Nephron (organoid): Measurements from ENCODE around the gene KRTAP5-4.

Experiments
- H3K27ac Mint-ChIP-seq, 3 experiments: 2 replicates each; pipeline ENCODE4 v1.8.0; 2020; ENCODE audit warnings: mixed read lengths in 3 of 3, mild to moderate bottlenecking in 2 of 3, moderate library complexity in 1 of 3
- H3K27me3 Mint-ChIP-seq: 2 replicates; pipeline ENCODE4 v1.8.0; 2021; ENCODE audit warnings: low read depth, mild to moderate bottlenecking, moderate library complexity, mixed read lengths
- H3K36me3 Mint-ChIP-seq: 2 replicates; pipeline ENCODE4 v1.8.0; 2020; ENCODE audit warnings: low read depth, mixed read lengths
- H3K4me1 Mint-ChIP-seq: 2 replicates; pipeline ENCODE4 v1.8.0; 2020; ENCODE audit warnings: mixed read lengths
- H3K4me3 Mint-ChIP-seq, 3 experiments: 2 replicates each; pipeline ENCODE4 v1.8.0; 2020; ENCODE audit warnings: mild to moderate bottlenecking in 3 of 3, mixed read lengths in 3 of 3, moderate library complexity in 2 of 3
- H3K9me3 Mint-ChIP-seq: 2 replicates; pipeline ENCODE4 v1.8.0; 2020; ENCODE audit warnings: mixed read lengths
- CTCF ChIP-seq, 3 experiments: fragments of 200-600 bp; sonication (generic); IDR thresholded peaks; one replicate each; pipeline ENCODE4 v1.5.0; 2021; ENCODE audit warnings: antibody characterized with exemption in 3 of 3; ENCODE audit not compliant: unreplicated experiment in 3 of 3

Gene KRTAP5-4

DNA sequence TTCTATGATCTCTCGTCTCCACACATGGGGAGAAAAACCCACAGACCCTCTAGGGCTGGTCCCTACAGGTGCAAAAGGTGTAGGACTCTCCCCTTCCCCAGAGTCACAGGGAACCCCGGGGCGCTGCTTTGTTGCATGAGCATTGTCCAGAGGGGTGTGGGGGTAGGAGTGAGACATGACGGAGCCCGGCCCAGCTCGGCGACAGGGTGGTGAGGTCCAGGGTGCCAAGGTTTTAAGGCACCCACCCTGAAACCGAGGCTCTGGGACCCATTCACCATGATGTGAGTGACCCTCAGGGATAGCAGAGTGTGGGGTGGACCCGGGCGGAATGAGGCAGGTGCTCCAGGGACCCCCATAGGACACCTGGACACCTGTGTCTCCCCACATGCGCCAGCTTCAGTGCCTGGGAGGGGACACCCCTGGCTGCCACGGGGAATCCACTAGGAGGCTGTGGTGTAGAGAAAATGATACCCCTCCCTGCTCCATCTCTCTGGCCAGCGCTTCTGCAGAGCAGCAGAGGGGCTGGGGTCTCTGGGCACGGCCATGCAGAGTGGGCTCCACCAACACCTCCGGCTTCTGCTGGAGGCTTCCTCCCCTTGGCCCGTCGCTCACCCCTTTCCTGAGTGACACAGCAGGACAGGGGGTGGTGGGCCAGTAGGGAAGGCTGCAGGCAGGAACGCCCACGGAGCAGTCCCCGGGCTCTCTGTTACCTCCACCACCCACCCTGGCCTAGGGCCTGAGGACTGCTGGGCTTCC is 22.8 kb upstream of the KRTAP5-4 start:
- TF ChIP-seq CTCF (IDR thresholded peaks at IDR 0.05; ENCODE audit: unreplicated experiment in 3 of 3), result no peak
- Mint-ChIP-seq H3K9me3 (no peaks in the 10 kb centered on the region), H3K36me3 (no peaks in the 10 kb centered on the region), H3K27ac (no peak overlapping the region), H3K4me1 (no peaks in the 10 kb centered on the region), H3K27me3 (peaks cover 21% of the 10 kb centered on the region), H3K4me3 (no peak overlapping the region)

GRCh38 chr11:1643146-1643690 is 21.3 kb upstream of the KRTAP5-4 start:
- Mint-ChIP-seq H3K27ac (no peak overlapping the region), H3K27me3 (peaks cover 28% of the 10 kb centered on the region), H3K9me3 (no peaks in the 10 kb centered on the region), H3K4me1 (no peaks in the 10 kb centered on the region), H3K36me3 (no peaks in the 10 kb centered on the region), H3K4me3 (no peak overlapping the region)
- no peak for TF ChIP-seq CTCF (IDR thresholded peaks at IDR 0.05; ENCODE audit: unreplicated experiment in 3 of 3)

DNA sequence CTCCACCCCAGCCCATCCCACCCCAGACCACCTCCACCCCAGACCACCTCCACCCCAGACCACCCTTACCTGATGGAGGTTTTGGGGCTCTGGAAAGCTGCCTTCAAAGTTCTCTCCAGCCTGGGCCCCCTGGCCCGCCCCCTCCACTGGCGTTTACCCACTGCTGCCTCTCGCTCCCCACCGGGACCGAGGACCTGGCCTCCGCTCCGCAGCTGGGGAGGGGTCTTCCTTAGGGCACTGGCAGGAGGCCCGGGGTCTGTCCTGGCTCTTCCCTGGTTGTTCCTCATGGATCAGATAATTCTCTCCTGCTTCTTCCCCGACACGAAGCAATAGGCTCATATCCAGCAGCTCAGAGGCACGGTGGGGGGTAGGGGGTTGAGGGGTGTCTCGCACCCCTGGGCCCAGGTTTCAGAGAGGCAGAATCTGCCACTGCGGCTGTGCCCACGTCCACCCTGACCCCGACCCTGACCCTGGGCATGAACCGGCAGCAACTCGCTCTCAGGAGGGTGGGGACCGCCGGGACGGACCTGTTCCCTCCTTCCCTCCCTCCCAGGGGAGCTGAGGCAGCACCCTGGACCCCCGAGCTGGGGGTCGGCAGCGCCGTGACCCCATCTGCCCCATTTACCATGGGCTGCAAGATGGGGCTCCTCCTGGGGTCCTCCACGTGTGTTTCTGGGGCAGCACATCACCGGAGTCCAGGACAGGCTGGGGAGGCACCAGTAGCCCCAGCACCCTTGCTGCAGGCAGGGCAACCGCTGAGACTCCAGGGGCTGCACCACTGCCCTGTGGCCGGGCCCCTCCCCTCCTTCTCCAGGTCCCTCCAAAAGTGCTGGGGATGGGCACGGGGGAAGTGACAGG is 20.6 kb upstream of the KRTAP5-4 start:
- no peaks in the 10 kb centered on the region for H3K4me1 Mint-ChIP-seq
- no peaks in the 10 kb centered on the region for H3K36me3 Mint-ChIP-seq
- no peak overlapping the region for H3K27ac Mint-ChIP-seq
- no peaks in the 10 kb centered on the region for H3K9me3 Mint-ChIP-seq
- no peak overlapping the region for H3K4me3 Mint-ChIP-seq
- no peak for TF ChIP-seq CTCF (IDR thresholded peaks at IDR 0.05; ENCODE audit: unreplicated experiment in 3 of 3)
- H3K27me3 Mint-ChIP-seq, result peaks cover 25% of the 10 kb centered on the region

GRCh38 chr11:1641096-1641495 is 19.2 kb upstream of the KRTAP5-4 start:
- Mint-ChIP-seq H3K9me3 (no peaks in the 10 kb centered on the region), H3K27me3 (peaks cover 30% of the 10 kb centered on the region), H3K27ac (no peak overlapping the region), H3K36me3 (no peaks in the 10 kb centered on the region), H3K4me3 (no peak overlapping the region), H3K4me1 (no peaks in the 10 kb centered on the region)
- TF ChIP-seq CTCF (IDR thresholded peaks at IDR 0.05; ENCODE audit: unreplicated experiment in 3 of 3), result no peak

- H3K9me3 Mint-ChIP-seq, result no peaks in the 10 kb centered on the region
- H3K36me3 Mint-ChIP-seq, result no peaks in the 10 kb centered on the region
- H3K4me1 Mint-ChIP-seq, result no peaks in the 10 kb centered on the region
- no peak overlapping the region for H3K27ac Mint-ChIP-seq
- TF ChIP-seq CTCF (IDR thresholded peaks at IDR 0.05; ENCODE audit: unreplicated experiment in 3 of 3), result peak; percentile 70 to 80 (median 77)
- H3K27me3 Mint-ChIP-seq, result peaks cover 30% of the 10 kb centered on the region
- H3K4me3 Mint-ChIP-seq, result no peak overlapping the region
These were observed 18.4 kb upstream of the KRTAP5-4 start for GRCh38 chr11:1640076-1640946.
